H1 (cell line): ENCODE data around the gene DLG5. TPM values are rescaled to one million over a fixed set of nuclear protein-coding genes. Genes with fewer than 3 reads are reported as not detected.

ENCODE experiments used
- CTCF ChIA-PET: fragments of 300-600 bp; sonication (Branson Sonifier 250); formaldehyde crosslinking; loops from one replicate; lab custom pipeline; 2021; ENCODE audit not compliant: partially characterized antibody; lab: Charles Lee
- POLR2A ChIA-PET: fragments of 300-600 bp; sonication (Branson Sonifier 250); formaldehyde crosslinking; loops from one replicate; lab custom pipeline; 2021; ENCODE audit warnings: inconsistent platforms; ENCODE audit not compliant: partially characterized antibody; lab: Charles Lee
- DNase-seq, 2 experiments: peaks; one replicate each; pipeline versions ENCODE4 v3.0.0 to v3.0.0-alpha.2; 2010 to 2022; ENCODE audit warnings: low spot score in 2 of 2, low read depth in 1 of 2, mixed read lengths in 1 of 2
- FAIRE-seq: peaks from 2 replicates; lab custom pipeline; 2011; peaks lifted over from hg19 to GRCh38; lab: Jason Lieb, UNC
- H2AFZ ChIP-seq: 2 replicates; pipeline ENCODE4 v1.8.1; 2012; ENCODE audit warnings: low read length, inconsistent platforms
- H2AK5ac ChIP-seq: 2 replicates; pipeline ENCODE4 v1.6.1; 2013; ENCODE audit warnings: low read depth, low read length
- H2BK120ac ChIP-seq: replicated peaks from 2 replicates; pipeline ENCODE3; 2013; ENCODE audit warnings: low read depth, low read length, inconsistent platforms
- H2BK12ac ChIP-seq: 2 replicates; pipeline ENCODE4 v1.6.1; 2013; ENCODE audit warnings: low read depth, low read length
- H2BK15ac ChIP-seq: 2 replicates; pipeline ENCODE4 v1.6.1; 2013; ENCODE audit warnings: low read length
- H2BK20ac ChIP-seq: 2 replicates; pipeline ENCODE4 v1.6.1; 2013; ENCODE audit warnings: low read length
- H2BK5ac ChIP-seq: 2 replicates; pipeline ENCODE4 v1.6.1; 2013; ENCODE audit warnings: low read depth, low read length
- H3K14ac ChIP-seq: 2 replicates; pipeline ENCODE4 v1.6.1; 2013; ENCODE audit warnings: inconsistent platforms; ENCODE audit not compliant: insufficient read length
- H3K18ac ChIP-seq: 2 replicates; pipeline ENCODE4 v1.6.1; 2013; ENCODE audit warnings: low read length; ENCODE audit errors: extremely low read depth
- H3K23ac ChIP-seq: 2 replicates; pipeline ENCODE4 v1.6.1; 2013; ENCODE audit warnings: inconsistent platforms; ENCODE audit not compliant: insufficient read length
- H3K23me2 ChIP-seq: 2 replicates; pipeline ENCODE4 v1.6.1; 2013; ENCODE audit warnings: low read depth, low read length
- H3K27ac ChIP-seq: 2 replicates; pipeline ENCODE4 v1.6.1; 2011; ENCODE audit warnings: low read depth, low read length, inconsistent platforms
- H3K27me3 ChIP-seq, 4 experiments: replicated peaks in 1 of 4; 1 replicate in 1 of 4; 2 replicates in 3 of 4; pipeline versions ENCODE4 v1.6.1 to v1.8.1; 2011 to 2013; ENCODE audit warnings: low read length in 3 of 4, mild to moderate bottlenecking in 3 of 4, inconsistent platforms in 2 of 4, mixed read lengths in 2 of 4, moderate library complexity in 1 of 4; ENCODE audit not compliant: control insufficient read depth in 3 of 4, insufficient read depth in 3 of 4; ENCODE audit errors: extremely low read depth in 1 of 4
- H3K36me3 ChIP-seq, 4 experiments: 2 replicates each; pipeline versions ENCODE4 v1.6.1 to v1.8.1; 2011 to 2013; ENCODE audit warnings: mild to moderate bottlenecking in 4 of 4, low read length in 3 of 4, moderate library complexity in 2 of 4, control low read depth in 1 of 4, inconsistent platforms in 1 of 4; ENCODE audit not compliant: insufficient read depth in 4 of 4, control insufficient read depth in 2 of 4
- H3K4ac ChIP-seq: replicated peaks from 2 replicates; pipeline ENCODE3; 2013; ENCODE audit warnings: low read length, low read depth, mixed read lengths, inconsistent platforms; ENCODE audit not compliant: insufficient read length
- H3K4me1 ChIP-seq, 4 experiments: replicated peaks in 1 of 4; 1 replicate in 1 of 4; 2 replicates in 3 of 4; pipeline versions ENCODE4 v1.6.1 to v1.8.1; 2011 to 2013; ENCODE audit warnings: low read length in 3 of 4, inconsistent platforms in 2 of 4, mixed read lengths in 1 of 4; ENCODE audit not compliant: insufficient read depth in 4 of 4, control insufficient read depth in 3 of 4
- H3K4me2 ChIP-seq, 2 experiments: 2 replicates each; pipeline versions ENCODE4 v1.6.1 to v1.8.1; 2011 to 2013; ENCODE audit warnings: low read depth in 2 of 2, low read length in 2 of 2, control low read depth in 1 of 2, inconsistent platforms in 1 of 2, mild to moderate bottlenecking in 1 of 2; ENCODE audit not compliant: insufficient read depth in 1 of 2
- H3K4me3 ChIP-seq, 4 experiments: fragments of 200-600, 300-600 bp in 1 of 4; sonication (generic), shearing (Covaris generic), sonication (Bioruptor Twin) in 1 of 4; 2 replicates each; pipeline versions ENCODE4 v1.5.1 to v1.8.1; 2011 to 2016; ENCODE audit warnings: low read length in 4 of 4, low read depth in 3 of 4, control low read depth in 2 of 4, inconsistent platforms in 2 of 4, mild to moderate bottlenecking in 2 of 4, mixed read lengths in 1 of 4, moderate library complexity in 1 of 4; ENCODE audit not compliant: insufficient read depth in 2 of 4; ENCODE audit errors: extremely low read depth in 1 of 4
- H3K56ac ChIP-seq: replicated peaks from 2 replicates; pipeline ENCODE3; 2013; ENCODE audit warnings: low read depth, mild to moderate bottlenecking, mixed read lengths, low read length, inconsistent platforms; ENCODE audit not compliant: insufficient read length
- H3K79me1 ChIP-seq: 2 replicates; pipeline ENCODE4 v1.6.1; 2013; ENCODE audit warnings: low read depth, low read length, control low read depth
- H3K79me2 ChIP-seq, 2 experiments: 2 replicates each; pipeline versions ENCODE4 v1.6.1 to v1.8.1; 2012 to 2013; ENCODE audit warnings: low read length in 2 of 2, mild to moderate bottlenecking in 2 of 2, inconsistent platforms in 1 of 2; ENCODE audit not compliant: insufficient read depth in 2 of 2, control insufficient read depth in 1 of 2
- H3K9ac ChIP-seq, 4 experiments: replicated peaks in 1 of 4; 1 replicate in 1 of 4; 2 replicates in 3 of 4; pipeline versions ENCODE4 v1.6.1 to v1.8.1; 2011 to 2013; ENCODE audit warnings: low read depth in 3 of 4, low read length in 3 of 4, control low read depth in 2 of 4, mild to moderate bottlenecking in 2 of 4, moderate library complexity in 2 of 4, inconsistent platforms in 1 of 4; ENCODE audit errors: extremely low read depth in 1 of 4
- H3K9me3 ChIP-seq, 2 experiments: 2 replicates each; pipeline versions ENCODE4 v1.6.1 to v1.8.1; 2012 to 2013; ENCODE audit warnings: mild to moderate bottlenecking in 2 of 2, moderate library complexity in 2 of 2, control low read depth in 1 of 2, inconsistent platforms in 1 of 2, low read depth in 1 of 2, low read length in 1 of 2, mixed read lengths in 1 of 2; ENCODE audit not compliant: insufficient read depth in 2 of 2
- H4K20me1 ChIP-seq, 2 experiments: replicated peaks in 1 of 2; 2 replicates each; pipeline versions ENCODE3 to v1.8.1; 2011 to 2013; ENCODE audit warnings: inconsistent platforms in 2 of 2, low read length in 2 of 2, mild to moderate bottlenecking in 1 of 2; ENCODE audit not compliant: insufficient read depth in 2 of 2, control insufficient read depth in 1 of 2
- H4K5ac ChIP-seq: 2 replicates; pipeline ENCODE4 v1.6.1; 2013; ENCODE audit warnings: low read length, low read depth, mixed read lengths, inconsistent platforms; ENCODE audit not compliant: insufficient read length
- H4K8ac ChIP-seq: 2 replicates; pipeline ENCODE4 v1.8.0; 2013; ENCODE audit warnings: mild to moderate bottlenecking, moderate library complexity, low read length, inconsistent platforms; ENCODE audit not compliant: insufficient read depth; ENCODE audit errors: extremely low read depth
- H4K91ac ChIP-seq: replicated peaks from 2 replicates; pipeline ENCODE3; 2013; ENCODE audit warnings: low read length, mixed read lengths, inconsistent platforms; ENCODE audit not compliant: insufficient read length
- FOSL1 ChIP-seq: IDR thresholded peaks from 2 replicates; pipeline ENCODE4 v1.6.1; 2011; ENCODE audit warnings: mild to moderate bottlenecking, low read depth, low read length, moderate library complexity; ENCODE audit not compliant: insufficient read depth
- HDAC2 ChIP-seq, 2 experiments: fragments of 300-600 bp in 1 of 2; sonication (generic) in 1 of 2; IDR thresholded peaks; 2 replicates each; pipeline ENCODE4 v1.6.1; 2011 to 2012; ENCODE audit warnings: low read depth in 2 of 2, low read length in 2 of 2, mild to moderate bottlenecking in 2 of 2, moderate library complexity in 2 of 2, borderline replicate concordance in 1 of 2, inconsistent platforms in 1 of 2
- HDAC6 ChIP-seq: IDR thresholded peaks from one replicate; pipeline ENCODE4 v1.7.1; 2012; ENCODE audit warnings: low read depth, mild to moderate bottlenecking, inconsistent platforms, low read length, moderate library complexity
- JUN ChIP-seq: IDR thresholded peaks from 2 replicates; pipeline ENCODE4 v1.6.1; 2011; ENCODE audit warnings: low read depth, mild to moderate bottlenecking, improper control_type of control experiment, low read length
- KDM1A ChIP-seq: fragments of 200-600, 300-600 bp; sonication (generic); IDR thresholded peaks from 2 replicates; pipeline ENCODE4 v1.7.1; 2016; ENCODE audit warnings: mild to moderate bottlenecking, low read length, borderline replicate concordance
- KDM4A ChIP-seq: IDR thresholded peaks from one replicate; pipeline ENCODE4 v1.7.1; 2012; ENCODE audit warnings: low read depth, mild to moderate bottlenecking, moderate library complexity, low read length, inconsistent platforms; ENCODE audit not compliant: severe bottlenecking
- PHF8 ChIP-seq: fragments of 200-600 bp; sonication (generic); conservative IDR thresholded peaks from 2 replicates; pipeline ENCODE4 v1.7.1; 2012; ENCODE audit warnings: low read depth, mild to moderate bottlenecking, inconsistent platforms, low read length, moderate library complexity
- RFX5 ChIP-seq: IDR thresholded peaks from 2 replicates; pipeline ENCODE4 v1.6.1; 2011; ENCODE audit warnings: low read depth, low read length, improper control_type of control experiment, borderline replicate concordance
- TAF7 ChIP-seq: optimal IDR thresholded peaks from 2 replicates; pipeline ENCODE3; 2011; ENCODE audit warnings: low read depth, mild to moderate bottlenecking, inconsistent platforms, low read length, moderate library complexity, borderline replicate concordance
- ZNF274 ChIP-seq: IDR thresholded peaks from 2 replicates; pipeline ENCODE4 v1.7.0; 2012; ENCODE audit warnings: low read length, borderline replicate concordance; ENCODE audit errors: extremely low read depth
- WGBS, 2 experiments: shearing (Covaris generic) in 1 of 2; methylation state at CpG; one replicate each; pipeline versions ENCODE4 v1.1.6 to v1.1.7; 2013 to 2015; ENCODE audit warnings: low lambda C conversion rate in 2 of 2, mixed read lengths in 2 of 2, inconsistent platforms in 1 of 2, low coverage in 1 of 2, missing lambda C conversion rate in 1 of 2; ENCODE audit not compliant: insufficient replicate concordance in 2 of 2, insufficient coverage in 1 of 2, insufficient read length in 1 of 2; ENCODE audit errors: extremely low coverage in 1 of 2, missing lambda C conversion rate in 1 of 2; 5-methylcytosine and 5-hydroxymethylcytosine counted together
- polyA plus RNA-seq, 7 experiments: library from polyadenylated mRNA; depleted of rRNA in 3 of 7; stranded (reverse) in 5 of 7; unstranded in 2 of 7; fragments of >200 nt in 5 of 7; fragments of 200-250 nt in 2 of 7; gene quantifications; 1 replicate in 5 of 7; 2 replicates in 1 of 7; 4 replicates in 1 of 7; pipeline versions ENCODE4 v1.2.1 to v1.2.3, GENCODE V29; 2011 to 2013; ENCODE audit warnings: missing spikeins in 2 of 7, mixed read lengths in 2 of 7
- total RNA-seq: library from RNA; stranded (reverse); fragmentation: NEBNext Ultra II Directional; extraction: Animal tissue kit (Norgen Biotek cat#: 25700); gene quantifications from 2 replicates; pipeline ENCODE4 v1.2.1, GENCODE V29; 2021

The DLG5 gene
- total and polyA plus RNA-seq, 2 of the 8 experiments (the other 6 are each of a cell fraction or from before 2014, with no cell fraction given) = 15.6 to 71.4 TPM

DNA sequence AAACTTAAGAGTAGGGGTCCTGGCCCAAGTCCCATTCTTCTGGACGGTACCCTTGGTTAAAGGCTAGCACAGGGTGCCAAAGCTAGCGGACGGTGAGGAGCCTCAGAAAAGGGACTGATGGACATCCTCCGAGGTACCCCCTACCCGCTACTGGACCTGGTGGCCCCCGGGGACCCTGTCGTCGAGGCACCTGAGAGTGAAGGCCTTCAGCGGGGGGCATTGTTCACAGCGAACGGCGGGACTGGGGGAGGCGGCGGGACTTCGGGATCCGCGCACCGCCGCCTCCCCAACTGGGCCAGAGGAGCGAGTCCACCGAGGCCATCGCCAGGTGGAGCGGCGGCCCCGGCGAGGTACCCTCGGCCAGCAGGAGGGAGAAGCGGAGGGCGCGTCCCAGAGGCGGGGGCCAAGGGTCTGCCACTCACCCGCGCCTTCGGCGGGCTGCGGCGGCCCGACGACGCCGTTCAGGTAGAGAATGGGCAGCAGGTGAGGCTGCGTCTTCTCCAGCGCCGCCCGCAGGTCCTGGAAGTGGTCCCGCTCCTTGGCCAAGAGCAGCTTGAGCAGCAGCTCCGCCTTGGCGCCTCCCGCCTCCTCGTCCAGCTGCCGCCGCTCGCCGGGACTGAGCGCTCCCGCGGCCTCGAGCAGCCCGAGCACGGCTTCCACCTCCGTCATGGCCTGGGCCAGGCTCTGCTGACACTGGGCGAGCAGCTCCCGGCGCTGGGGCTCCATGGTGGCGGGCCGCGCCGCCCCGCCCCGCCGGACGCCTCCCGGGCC is 575 bp downstream of the DLG5 start:
- Histone ChIP-seq H3K18ac (peak overlapping the region; percentile 99), H2AK5ac (no peak overlapping the region), H3K14ac (no peak overlapping the region), H2AFZ (no peak overlapping the region; the same call in 1 of the 2 replicates), H3K9me3 (no peaks in the 10 kb centered on the region), H2BK120ac (no peak overlapping the region), H4K91ac (peak overlapping the region; percentile 31), H2BK15ac (peak overlapping the region; percentile 61; the same call in 1 of the 2 replicates), H3K56ac (no peak overlapping the region), H3K23me2 (peaks cover 8% of the 10 kb centered on the region), H4K8ac (peak overlapping the region; percentile 83), H3K9ac (peak overlapping the region; percentile 24 to 94 (median 86); a peak in 6 of 7 replicates), H3K79me1 (peaks cover 12% of the 10 kb centered on the region), H3K36me3 (no peaks in the 10 kb centered on the region; a peak in 1 of 8 replicates), H2BK12ac (peak overlapping the region; percentile 75; the same call in 1 of the 2 replicates), H3K79me2 (peaks cover 14 to 48% of the 10 kb centered on the region in 2 experiments; a peak in 3 of 4 replicates), H3K4ac (peak overlapping the region; percentile 87), H4K20me1 (peaks cover 2 to 15% of the 10 kb centered on the region in 2 experiments), H3K4me3 (peak overlapping the region; percentile 59 to 83 (median 80)), H3K27ac (peak overlapping the region; percentile 79; the same call in 1 of the 2 replicates), H2BK5ac (peak overlapping the region; percentile 88; the same call in 1 of the 2 replicates), H3K27me3 (peaks cover 0 to 4% (median 2%) of the 10 kb centered on the region in 4 experiments; a peak in 1 of 7 replicates), H3K4me1 (peaks cover 5 to 19% (median 10%) of the 10 kb centered on the region in 4 experiments), H3K4me2 (peak overlapping the region; percentile 60 to 93), H2BK20ac (no peak overlapping the region), H4K5ac (peak overlapping the region; percentile 96), H3K23ac (no peak overlapping the region)
- DNase-seq (peak in 1 of 2 experiments; percentile 84), FAIRE-seq (no peak)
- POLR2A ChIA-PET = interaction anchor here (0.5 to 4.4 kb wide), 18 partner anchors 10 to 114 kb away, joined by 3 to 26 read pairs (median 4); no protein-coding TSS in a partner anchor
- WGBS, 2 experiments = 7% methylated on average over 47 of the region's 73 CpGs; no CpG with 5 or more reads in 1 of the 2 experiments
- CTCF ChIA-PET = interaction anchor here (0.6 to 4.8 kb wide), 14 partner anchors 9 to 79 kb away, joined by 3 to 22 read pairs (median 5); no protein-coding TSS in a partner anchor
- TF ChIP-seq FOSL1 = no peak
- no peak for TF ChIP-seq KDM1A
- peak; percentile 50 for TF ChIP-seq KDM4A
- 0 out of 4 replicates have a peak, but pooled peaks of 1 of the 2 experiments have one; percentile 36 for TF ChIP-seq HDAC2 (IDR thresholded peaks at IDR 0.05; ENCODE audit: borderline replicate concordance in 1 of 2, low read depth in 2 of 2, low read length in 2 of 2)
- TF ChIP-seq RFX5 = no peak
- no peak for TF ChIP-seq HDAC6
- no peak for TF ChIP-seq ZNF274
- TF ChIP-seq JUN = no peak
- peak; percentile 24 for TF ChIP-seq TAF7
- TF ChIP-seq PHF8 = peak; percentile 19; the same call in 1 of the 2 replicates
